Measurements from ENCODE around the gene GTF2I.

GRCh38 chr7:74718336-74718735 lies 60.8 kb downstream of the GTF2I start:
- no peak for TF ChIP-seq CTCF (IDR thresholded peaks at IDR 0.05)
- no peak for TF ChIP-seq POLR2A (IDR thresholded peaks at IDR 0.05)
- no peak for TF ChIP-seq POLR2AphosphoS5 (IDR thresholded peaks at IDR 0.05)

All from upper lobe of left lung (tissue), 4 donors.